ENCODE measurements around the gene ZKSCAN8. TPM values are rescaled to one million over a fixed set of nuclear protein-coding genes. Genes with fewer than 3 reads are reported as not detected.

The ZKSCAN8 gene
- total RNA-seq, 1 donor from 2014 or later = 25.1 TPM

DNA sequence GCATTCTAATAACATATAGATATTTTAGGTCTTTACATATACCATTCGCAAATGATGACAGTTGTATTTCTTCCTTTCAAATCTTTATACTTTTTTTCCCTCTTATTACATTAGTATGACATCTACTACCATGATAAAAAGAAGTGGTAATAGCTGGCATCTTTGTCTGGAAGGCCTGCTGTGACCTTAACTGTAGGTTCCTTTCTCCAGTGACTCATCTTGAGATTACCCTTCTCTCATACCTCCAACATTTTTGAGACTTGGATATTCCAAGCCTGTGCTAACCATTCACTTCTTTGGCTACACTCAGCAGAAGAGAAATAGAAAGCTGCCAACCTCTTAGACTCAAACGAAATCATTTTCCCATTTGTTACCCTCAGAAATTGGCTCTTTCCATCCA lies 30.3 kb downstream of the ZKSCAN8 start:
- Mint-ChIP-seq H3K27ac (ENCODE audit: unreplicated experiment) (no peak overlapping the region), H3K9me3 (ENCODE audit: unreplicated experiment) (peaks cover 18% of the 10 kb centered on the region), H3K27me3 (ENCODE audit: low read depth, unreplicated experiment) (peaks cover 3% of the 10 kb centered on the region), H3K4me3 (ENCODE audit: unreplicated experiment) (no peak overlapping the region), H3K4me1 (ENCODE audit: low read depth, unreplicated experiment) (peaks cover 10% of the 10 kb centered on the region), H3K36me3 (ENCODE audit: low read depth, unreplicated experiment) (peaks cover 7% of the 10 kb centered on the region)
- H3K4me3 ChIP-seq (ENCODE audit: insufficient read depth, low read depth, low read length) = no peak overlapping the region
- H3K9me3 ChIP-seq (ENCODE audit: insufficient read depth, low read depth, low read length) = peaks cover 3% of the 10 kb centered on the region
- H3K4me2 ChIP-seq (ENCODE audit: low read length) = no peak overlapping the region
- DNase-seq (ENCODE audit: low read depth) (no peak), FAIRE-seq (no peak)
- H3K4me1 ChIP-seq (ENCODE audit: insufficient read depth, low read length) = no peaks in the 10 kb centered on the region
- H2AFZ ChIP-seq (ENCODE audit: low read depth, low read length) = no peak overlapping the region
- TF ChIP-seq CTCF (IDR thresholded peaks at IDR 0.05; ENCODE audit: insufficient read depth, low read depth, low read length) (no peak), EZH2 (IDR thresholded peaks at IDR 0.05; ENCODE audit: insufficient read depth, low read length) (no peak)
- H3K27ac ChIP-seq (ENCODE audit: low read depth, low read length) = no peak overlapping the region
- H3K27me3 ChIP-seq (ENCODE audit: insufficient read depth, low read length) = peaks cover 2% of the 10 kb centered on the region
- no peaks in the 10 kb centered on the region for H4K20me1 ChIP-seq (ENCODE audit: insufficient read depth, low read length)
- no peaks in the 10 kb centered on the region for H3K36me3 ChIP-seq (ENCODE audit: insufficient read depth, low read length)
- H3K9ac ChIP-seq (ENCODE audit: low read length) = no peak overlapping the region
- H3K79me2 ChIP-seq (ENCODE audit: insufficient read depth, low read length) = no peaks in the 10 kb centered on the region

DNA sequence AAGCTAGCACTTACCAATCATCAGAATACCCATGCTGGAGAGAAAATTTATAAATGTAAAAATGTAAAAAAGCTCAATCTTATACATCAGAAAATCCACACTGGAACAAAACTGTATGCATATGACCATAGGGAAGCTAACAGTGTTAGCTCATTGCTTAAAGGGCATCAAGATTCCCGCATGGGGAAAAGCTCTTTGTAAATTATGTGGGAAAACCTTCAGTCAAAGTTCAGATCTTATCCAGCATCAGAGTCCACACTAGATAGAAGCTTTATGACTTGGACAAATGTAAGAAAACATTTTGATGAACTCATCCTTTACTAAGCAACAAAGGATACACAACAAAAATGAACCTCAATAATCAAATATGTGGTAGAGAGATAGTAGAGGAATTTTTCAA lies 34.7 kb downstream of the ZKSCAN8 start:
- Histone ChIP-seq H3K9ac (ENCODE audit: low read length) (no peak overlapping the region), H4K20me1 (ENCODE audit: insufficient read depth, low read length) (no peaks in the 10 kb centered on the region), H3K27ac (ENCODE audit: low read depth, low read length) (no peak overlapping the region), H3K4me3 (ENCODE audit: insufficient read depth, low read depth, low read length) (no peak overlapping the region), H3K36me3 (ENCODE audit: insufficient read depth, low read length) (no peaks in the 10 kb centered on the region), H2AFZ (ENCODE audit: low read depth, low read length) (no peak overlapping the region), H3K27me3 (ENCODE audit: insufficient read depth, low read length) (peaks cover 2% of the 10 kb centered on the region), H3K4me2 (ENCODE audit: low read length) (no peak overlapping the region), H3K9me3 (ENCODE audit: insufficient read depth, low read depth, low read length) (peaks cover 3% of the 10 kb centered on the region), H3K79me2 (ENCODE audit: insufficient read depth, low read length) (no peaks in the 10 kb centered on the region), H3K4me1 (ENCODE audit: insufficient read depth, low read length) (no peaks in the 10 kb centered on the region)
- Mint-ChIP-seq H3K4me3 (ENCODE audit: unreplicated experiment) (no peak overlapping the region), H3K27ac (ENCODE audit: unreplicated experiment) (no peak overlapping the region), H3K36me3 (ENCODE audit: low read depth, unreplicated experiment) (peaks cover under 1% of the 10 kb centered on the region), H3K27me3 (ENCODE audit: low read depth, unreplicated experiment) (peaks cover 5% of the 10 kb centered on the region), H3K9me3 (ENCODE audit: unreplicated experiment) (peaks cover 18% of the 10 kb centered on the region), H3K4me1 (ENCODE audit: low read depth, unreplicated experiment) (peaks cover 10% of the 10 kb centered on the region)
- no peak for DNase-seq (ENCODE audit: low read depth)
- TF ChIP-seq CTCF (IDR thresholded peaks at IDR 0.05; ENCODE audit: insufficient read depth, low read depth, low read length) (no peak), EZH2 (IDR thresholded peaks at IDR 0.05; ENCODE audit: insufficient read depth, low read length) (no peak)
- FAIRE-seq = no peak

- Histone ChIP-seq H4K20me1 (ENCODE audit: insufficient read depth, low read length) (no peaks in the 10 kb centered on the region), H3K9ac (ENCODE audit: low read length) (no peak overlapping the region), H3K4me3 (ENCODE audit: insufficient read depth, low read depth, low read length) (no peak overlapping the region), H3K79me2 (ENCODE audit: insufficient read depth, low read length) (no peaks in the 10 kb centered on the region), H3K4me1 (ENCODE audit: insufficient read depth, low read length) (no peaks in the 10 kb centered on the region), H3K4me2 (ENCODE audit: low read length) (no peak overlapping the region), H3K9me3 (ENCODE audit: insufficient read depth, low read depth, low read length) (peaks cover 2% of the 10 kb centered on the region), H2AFZ (ENCODE audit: low read depth, low read length) (no peak overlapping the region), H3K36me3 (ENCODE audit: insufficient read depth, low read length) (no peaks in the 10 kb centered on the region), H3K27me3 (ENCODE audit: insufficient read depth, low read length) (no peaks in the 10 kb centered on the region), H3K27ac (ENCODE audit: low read depth, low read length) (no peak overlapping the region)
- Mint-ChIP-seq H3K4me1 (ENCODE audit: low read depth, unreplicated experiment) (peaks cover 7% of the 10 kb centered on the region), H3K27ac (ENCODE audit: unreplicated experiment) (no peak overlapping the region), H3K9me3 (ENCODE audit: unreplicated experiment) (peaks cover 26% of the 10 kb centered on the region), H3K36me3 (ENCODE audit: low read depth, unreplicated experiment) (peaks cover 2% of the 10 kb centered on the region), H3K4me3 (ENCODE audit: unreplicated experiment) (no peak overlapping the region), H3K27me3 (ENCODE audit: low read depth, unreplicated experiment) (peaks cover 4% of the 10 kb centered on the region)
- no peak for FAIRE-seq
- DNase-seq (ENCODE audit: low read depth) = no peak
- TF ChIP-seq CTCF (IDR thresholded peaks at IDR 0.05; ENCODE audit: insufficient read depth, low read depth, low read length) (no peak), EZH2 (IDR thresholded peaks at IDR 0.05; ENCODE audit: insufficient read depth, low read length) (no peak)
Observed at GRCh38 chr6:28182255-28182654, 40.6 kb downstream of the ZKSCAN8 start.
